Endodermal cell (in vitro differentiated cells): ENCODE data around the gene ANKDD1A. TPM values are rescaled to one million over a fixed set of nuclear protein-coding genes. Genes with fewer than 3 reads are reported as not detected.
A peak's percentile ranks its signal among the peaks of the same experiment; 100 is the strongest.

ENCODE experiments used
- DNase-seq: peaks from one replicate; pipeline ENCODE4 v3.0.0-alpha.2; 2017
- H3K27ac ChIP-seq: 2 replicates; pipeline ENCODE4 v1.5.1; 2013; ENCODE audit warnings: mild to moderate bottlenecking, low read depth, low read length, moderate library complexity
- H3K27me3 ChIP-seq: 2 replicates; pipeline ENCODE4 v1.6.1; 2013; ENCODE audit warnings: mild to moderate bottlenecking, low read length, moderate library complexity; ENCODE audit not compliant: insufficient read depth, control insufficient read depth, poor library complexity, severe bottlenecking
- H3K36me3 ChIP-seq: 2 replicates; pipeline ENCODE4 v1.7.0; 2013; ENCODE audit warnings: mild to moderate bottlenecking, low read length, moderate library complexity; ENCODE audit not compliant: control insufficient read depth, insufficient read depth
- H3K4me1 ChIP-seq: one replicate; pipeline ENCODE4 v1.7.0; 2013; ENCODE audit warnings: low read length; ENCODE audit not compliant: control insufficient read depth, insufficient read depth
- H3K4me3 ChIP-seq: 2 replicates; pipeline ENCODE4 v1.5.1; 2013; ENCODE audit warnings: mild to moderate bottlenecking, low read length, moderate library complexity
- H3K9ac ChIP-seq: 2 replicates; pipeline ENCODE4 v1.6.1; 2013; ENCODE audit warnings: mild to moderate bottlenecking, low read length, moderate library complexity; ENCODE audit not compliant: poor library complexity, severe bottlenecking; ENCODE audit errors: extremely low read depth
- H3K9me3 ChIP-seq: 2 replicates; pipeline ENCODE4 v1.6.1; 2013; ENCODE audit warnings: mild to moderate bottlenecking, low read length, moderate library complexity; ENCODE audit not compliant: control insufficient read depth
- H3K27ac Mint-ChIP-seq: 2 replicates; pipeline ENCODE4 v1.8.0; 2020; ENCODE audit warnings: mixed read lengths
- H3K27me3 Mint-ChIP-seq: 2 replicates; pipeline ENCODE4 v1.8.0; 2021; ENCODE audit warnings: mild to moderate bottlenecking, mixed read lengths; ENCODE audit not compliant: insufficient read depth
- H3K36me3 Mint-ChIP-seq: 2 replicates; pipeline ENCODE4 v1.8.0; 2020; ENCODE audit warnings: low read depth, mixed read lengths
- H3K4me1 Mint-ChIP-seq: 2 replicates; pipeline ENCODE4 v1.8.0; 2020; ENCODE audit warnings: mixed read lengths
- H3K4me3 Mint-ChIP-seq: 2 replicates; pipeline ENCODE4 v1.8.0; 2020; ENCODE audit warnings: mild to moderate bottlenecking, moderate library complexity, mixed read lengths
- H3K9me3 Mint-ChIP-seq: 2 replicates; pipeline ENCODE4 v1.8.0; 2020; ENCODE audit warnings: mild to moderate bottlenecking, mixed read lengths
- CTCF ChIP-seq: fragments of 200-600 bp; sonication (generic); conservative IDR thresholded peaks from 2 replicates; pipeline ENCODE4 v1.5.0; 2021; ENCODE audit warnings: antibody characterized with exemption, mild to moderate bottlenecking
- WGBS, 2 experiments: methylation state at CpG; one replicate each; pipeline versions ENCODE4 v1.1.5 to v1.1.7; 2013; ENCODE audit warnings: missing lambda C conversion rate in 2 of 2, mixed read lengths in 1 of 2; ENCODE audit not compliant: insufficient coverage in 1 of 2, insufficient read length in 1 of 2; 5-methylcytosine and 5-hydroxymethylcytosine counted together
- total RNA-seq, 2 donors: library from RNA; stranded (reverse); fragmentation: NEBNext Ultra II Directional in 1 of 2; extraction: Animal tissue kit (Norgen Biotek cat#: 25700) in 1 of 2; gene quantifications; 2 replicates in 1 of 2; 3 replicates in 1 of 2; pipeline ENCODE4 v1.2.1, GENCODE V29; 2021

Gene ANKDD1A
- total RNA-seq, 2 donors from 2014 or later, result 22.5 to 30.0 TPM

GRCh38 chr15:64904189-64904588 lies 7.5 kb upstream of the ANKDD1A start:
- TF ChIP-seq CTCF, result no peak
- H3K27ac ChIP-seq, result no peak overlapping the region
- H3K4me3 ChIP-seq, result no peak overlapping the region
- peak overlapping the region; percentile 57 for H3K4me3 Mint-ChIP-seq
- H3K27me3 ChIP-seq, result no peaks in the 10 kb centered on the region
- H3K36me3 Mint-ChIP-seq, result peaks cover 8% of the 10 kb centered on the region
- 90 to 96% methylated on average over 3 to 4 of the region's 4 CpGs for WGBS, 2 experiments
- peaks cover 29% of the 10 kb centered on the region for H3K9me3 ChIP-seq
- peaks cover 10% of the 10 kb centered on the region for H3K4me1 Mint-ChIP-seq
- peak overlapping the region; percentile 42 for H3K27ac Mint-ChIP-seq
- no peak overlapping the region for H3K9ac ChIP-seq
- H3K4me1 ChIP-seq, result no peaks in the 10 kb centered on the region
- H3K36me3 ChIP-seq, result no peaks in the 10 kb centered on the region
- peaks cover 33% of the 10 kb centered on the region for H3K9me3 Mint-ChIP-seq
- H3K27me3 Mint-ChIP-seq, result peaks cover 16% of the 10 kb centered on the region
- peak; percentile 51 for DNase-seq

GRCh38 chr15:64905119-64905831 lies 6.4 kb upstream of the ANKDD1A start:
- Histone ChIP-seq H3K27ac (no peak overlapping the region), H3K4me3 (no peak overlapping the region), H3K4me1 (no peaks in the 10 kb centered on the region), H3K27me3 (no peaks in the 10 kb centered on the region), H3K9me3 (peaks cover 29% of the 10 kb centered on the region), H3K9ac (no peak overlapping the region), H3K36me3 (no peaks in the 10 kb centered on the region)
- peak; percentile 86 for TF ChIP-seq CTCF
- Mint-ChIP-seq H3K27ac (peak overlapping the region; percentile 93), H3K9me3 (peaks cover 31% of the 10 kb centered on the region), H3K27me3 (peaks cover 26% of the 10 kb centered on the region), H3K4me3 (peak overlapping the region; percentile 57), H3K4me1 (peaks cover 10% of the 10 kb centered on the region), H3K36me3 (peaks cover 6% of the 10 kb centered on the region)
- DNase-seq, result peak; percentile 98
- WGBS, 2 experiments, result 24 to 34% methylated on average over 14 to 30 of the region's 30 CpGs

GRCh38 chr15:64905941-64906340 lies 5.8 kb upstream of the ANKDD1A start:
- Mint-ChIP-seq H3K4me3 (no peak overlapping the region), H3K27me3 (peaks cover 32% of the 10 kb centered on the region), H3K36me3 (peaks cover 2% of the 10 kb centered on the region), H3K9me3 (peaks cover 27% of the 10 kb centered on the region), H3K27ac (no peak overlapping the region), H3K4me1 (peaks cover 10% of the 10 kb centered on the region)
- H3K4me3 ChIP-seq, result no peak overlapping the region
- no peak overlapping the region for H3K27ac ChIP-seq
- no peaks in the 10 kb centered on the region for H3K36me3 ChIP-seq
- WGBS, 2 experiments, result 86 to 98% methylated on average over 4 to 9 of the region's 9 CpGs
- H3K9me3 ChIP-seq, result peaks cover 25% of the 10 kb centered on the region
- no peak for TF ChIP-seq CTCF
- H3K4me1 ChIP-seq, result no peaks in the 10 kb centered on the region
- peaks cover 5% of the 10 kb centered on the region for H3K27me3 ChIP-seq
- no peak for DNase-seq
- H3K9ac ChIP-seq, result no peak overlapping the region
